ENCODE data around the gene MUC20. TPM values are rescaled to one million over a fixed set of nuclear protein-coding genes. Genes with fewer than 3 reads are reported as not detected.

MUC20 gene
- polyA plus RNA-seq, 4 donors, result 2.7 to 42.1 (median 23.0) TPM

DNA sequence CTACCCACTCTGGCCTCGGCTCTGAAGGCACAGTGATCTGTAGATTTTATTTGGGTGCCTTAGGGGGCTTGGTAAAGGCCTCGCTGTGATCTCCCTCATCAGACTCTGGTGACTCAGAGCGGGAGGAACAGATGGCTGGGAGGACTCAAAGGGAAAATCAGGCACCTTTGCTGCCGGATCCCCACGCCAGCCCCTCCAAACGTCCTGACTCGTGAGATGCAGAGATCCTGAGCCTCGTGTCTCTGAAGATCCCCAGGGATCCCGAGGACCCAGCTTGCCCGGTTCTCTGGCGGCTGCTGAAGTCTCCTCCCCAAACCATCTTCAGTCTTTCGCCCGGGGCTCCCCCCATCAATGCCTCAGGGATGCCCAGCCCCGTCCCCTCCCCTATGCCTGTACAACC is 32.8 kb downstream of the MUC20 start:
- no peak for DNase-seq (ENCODE audit: low read depth in 4 of 4, low spot score in 3 of 4)

DNA sequence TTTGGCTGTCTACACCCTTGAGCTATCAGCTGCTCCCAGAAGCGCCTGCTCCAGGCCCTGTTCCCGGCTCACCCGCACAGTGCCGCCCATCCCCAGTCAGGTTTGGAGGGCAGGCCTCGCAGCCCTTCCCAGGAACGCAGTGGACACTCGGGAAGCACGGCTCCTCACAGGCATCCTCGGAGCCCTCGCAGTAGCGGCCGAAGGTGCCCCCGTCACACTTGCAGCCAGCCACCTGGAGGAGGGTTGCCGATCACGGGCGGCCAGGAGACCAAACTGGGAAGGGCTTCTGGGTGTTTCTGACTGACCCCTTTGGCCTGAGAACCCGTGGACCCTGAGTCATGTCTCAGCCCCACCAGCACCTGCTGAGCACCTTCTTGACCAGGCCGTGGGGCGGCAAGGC is 33.4 kb downstream of the MUC20 start:
- DNase-seq (ENCODE audit: low read depth in 4 of 4, low spot score in 3 of 4), result no peak

DNA sequence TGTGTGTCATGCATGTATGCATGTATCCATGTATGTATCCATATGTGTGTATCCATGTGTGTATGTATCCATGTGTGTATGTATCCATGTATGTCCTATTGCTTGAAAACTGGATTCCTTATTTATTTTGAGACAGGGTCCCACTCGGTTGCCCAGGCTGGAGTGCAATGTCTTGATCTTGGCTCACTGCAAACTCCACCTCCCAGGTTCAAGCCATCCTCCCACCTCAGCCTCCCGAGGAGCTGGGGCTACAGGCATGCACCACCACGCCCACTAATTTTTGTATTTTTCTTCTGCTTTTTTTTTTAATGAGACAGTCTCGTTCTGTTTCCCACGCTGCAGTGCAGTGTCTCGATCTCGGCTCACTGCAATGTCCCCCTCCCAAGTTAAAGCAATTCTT is 34.1 kb downstream of the MUC20 start:
- DNase-seq (ENCODE audit: low read depth in 4 of 4, low spot score in 3 of 4), result no peak

DNA sequence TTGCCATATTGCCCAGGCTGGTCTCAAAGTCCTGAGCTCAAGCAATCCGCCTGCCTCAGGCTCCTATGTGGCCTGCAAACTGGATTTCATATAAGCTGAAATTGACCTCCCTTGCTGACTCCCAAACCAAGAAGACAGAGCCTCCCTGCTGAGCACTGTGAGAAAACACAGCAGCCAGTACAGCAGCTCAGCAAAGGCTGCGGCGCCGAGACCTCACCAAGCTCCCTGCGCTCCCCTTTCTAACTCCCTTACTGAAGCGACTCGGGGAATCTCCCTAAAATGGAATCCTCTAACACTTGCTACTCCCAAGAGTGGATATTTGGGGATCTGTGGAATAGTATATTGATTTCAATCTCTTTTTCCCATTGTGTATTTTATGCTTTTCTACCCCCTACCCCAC is 34.6 kb downstream of the MUC20 start:
- DNase-seq (ENCODE audit: low read depth in 4 of 4, low spot score in 3 of 4), result no peak

DNA sequence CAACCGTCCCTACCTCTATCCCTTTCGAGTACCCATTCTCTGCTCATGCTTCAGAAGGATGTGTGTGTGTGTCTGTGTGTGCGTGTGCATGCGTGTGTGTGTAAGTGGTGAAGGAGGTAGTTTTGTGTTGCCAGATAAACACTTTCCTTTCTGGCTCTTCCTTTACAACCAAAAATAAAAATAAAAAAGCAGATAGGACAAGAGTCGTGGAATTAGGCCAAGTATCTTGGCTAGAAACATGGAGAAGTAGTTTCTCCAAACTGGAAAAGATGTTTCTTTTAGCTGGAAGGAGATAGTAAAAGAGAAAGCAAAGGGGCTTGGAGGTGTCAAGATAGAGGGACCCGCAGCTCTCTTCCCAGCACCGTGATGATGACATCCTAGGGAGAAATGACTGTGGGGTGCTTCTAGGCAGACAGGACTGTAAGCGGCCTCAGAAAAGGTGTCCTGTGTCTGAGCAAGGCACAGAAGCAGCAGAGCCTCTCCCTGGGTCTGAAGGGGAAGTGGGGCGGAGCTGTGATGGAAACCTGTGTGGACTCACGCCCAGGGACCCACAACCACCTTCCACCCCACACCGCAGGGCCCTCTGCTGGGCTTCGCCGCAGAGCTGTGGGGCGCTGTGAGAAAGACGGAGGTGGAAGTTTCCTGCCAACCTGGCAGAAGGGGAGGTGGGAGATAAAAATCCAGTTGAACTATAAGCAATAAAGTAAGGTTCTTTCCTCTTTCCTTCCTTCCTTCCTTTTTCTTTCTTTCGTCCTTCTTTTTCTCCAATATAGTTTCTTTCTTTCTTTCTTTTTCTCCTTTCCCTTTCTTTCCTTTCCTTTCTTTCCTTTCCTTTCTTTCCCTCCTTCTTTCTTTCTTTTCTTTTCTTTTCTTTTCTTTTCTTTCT is 35.3 kb downstream of the MUC20 start:
- DNase-seq (ENCODE audit: low read depth in 4 of 4, low spot score in 3 of 4), result no peak

DNA sequence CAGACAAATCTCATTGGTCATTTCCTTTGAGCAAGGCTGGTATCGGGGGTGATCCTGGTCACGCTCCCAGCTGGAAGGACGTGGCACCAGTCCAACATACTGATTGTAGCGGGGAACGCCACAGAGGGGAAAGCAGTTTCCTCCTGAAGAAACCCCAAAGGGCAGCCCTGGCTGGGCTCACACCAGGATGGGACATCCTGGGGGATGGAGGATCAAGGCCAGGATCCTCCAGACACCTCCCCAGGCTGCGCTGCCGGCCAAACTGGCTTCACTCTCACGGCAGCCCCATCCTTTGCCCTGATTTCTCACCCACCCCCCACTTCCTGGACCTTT is 36.6 kb downstream of the MUC20 start:
- DNase-seq (ENCODE audit: low read depth in 4 of 4, low spot score in 3 of 4), result no peak

DNA sequence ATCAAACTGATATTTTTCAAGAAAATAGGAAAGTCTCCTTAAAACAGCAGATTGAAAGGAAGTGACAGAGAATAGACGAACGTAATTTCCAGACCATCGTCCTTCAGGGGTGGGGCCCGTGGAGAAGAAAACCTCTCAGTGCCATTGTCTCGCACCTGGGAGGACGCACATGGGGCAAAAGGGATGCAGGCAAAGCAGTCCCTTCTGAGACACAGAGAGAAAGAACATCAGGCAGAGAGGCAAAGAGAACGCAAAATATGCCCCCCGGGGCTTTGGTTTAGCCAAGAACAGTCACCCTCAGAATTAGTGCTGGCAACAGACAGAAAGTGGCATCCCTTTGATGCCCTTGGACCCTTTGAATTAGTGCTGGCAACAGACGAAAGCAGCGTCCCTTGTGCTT is 37.0 kb downstream of the MUC20 start:
- no peak for DNase-seq (ENCODE audit: low read depth in 4 of 4, low spot score in 3 of 4)

DNA sequence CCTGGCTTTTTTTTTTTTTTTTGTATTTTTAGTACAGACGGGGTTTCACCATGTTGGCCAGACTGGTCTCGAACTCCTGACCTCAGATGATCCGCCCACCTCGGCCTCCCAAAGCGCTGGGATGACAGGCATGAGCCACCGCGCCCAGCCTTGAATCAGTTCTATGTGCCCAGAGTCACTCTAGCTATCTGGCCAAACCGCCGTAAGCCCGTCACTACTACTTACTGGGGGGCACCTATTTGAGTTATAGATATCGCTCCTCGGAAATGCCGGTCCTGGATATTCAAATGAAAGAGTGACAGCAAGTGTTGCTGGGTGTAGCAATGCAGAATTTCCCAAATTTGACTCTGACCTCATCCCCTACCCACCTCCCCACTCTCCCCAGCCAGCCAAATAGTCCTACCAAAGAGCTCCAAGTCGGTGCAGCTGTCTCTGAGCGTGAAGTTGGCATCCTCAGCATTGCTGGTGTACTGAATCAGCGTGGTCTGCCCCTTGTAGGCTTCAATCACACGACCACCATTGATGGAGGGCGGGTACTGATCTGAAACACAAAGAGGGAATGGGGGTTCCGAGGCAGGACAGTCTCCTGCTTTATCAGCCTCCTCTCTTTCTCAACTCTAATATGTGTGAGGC is 38.1 kb downstream of the MUC20 start:
- no peak for DNase-seq (ENCODE audit: low read depth in 4 of 4, low spot score in 3 of 4)

DNA sequence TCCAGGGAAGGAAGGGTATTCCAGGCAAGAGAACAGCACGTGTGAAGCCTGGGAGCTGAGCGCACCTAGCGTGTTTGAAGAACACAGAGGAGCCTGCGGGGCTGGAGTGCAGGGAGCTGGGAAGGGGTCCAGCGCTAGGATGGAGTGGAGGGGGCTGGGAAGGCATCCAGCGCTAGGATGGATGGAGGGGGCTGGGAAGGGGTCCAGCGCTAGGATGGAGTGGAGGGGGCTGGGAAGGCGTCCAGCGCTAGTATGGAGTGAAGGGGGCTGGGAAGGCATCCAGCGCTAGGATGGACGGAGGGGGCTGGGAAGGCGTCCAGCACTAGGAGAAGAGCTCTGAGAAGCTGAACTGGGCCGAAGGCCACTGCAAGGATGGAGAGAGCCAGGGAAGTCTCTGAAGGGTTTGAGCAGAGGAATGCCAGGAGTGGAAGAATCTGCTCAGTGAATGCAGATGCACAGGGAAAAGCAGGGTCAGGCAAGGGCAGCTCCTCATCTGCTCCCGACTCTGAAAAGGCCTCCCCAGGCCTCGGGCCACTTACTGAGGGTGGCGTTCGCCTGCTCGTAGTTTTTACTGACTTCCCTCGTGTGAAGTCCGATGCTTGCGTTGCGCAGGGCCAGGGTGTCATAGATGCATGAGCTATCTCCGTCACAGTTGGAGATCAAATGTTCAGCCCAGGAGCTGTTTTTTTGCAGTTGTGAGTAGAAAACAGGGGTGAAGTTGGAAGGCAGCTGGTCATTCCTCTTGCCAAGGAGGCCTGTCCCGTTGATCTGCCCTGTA is 39.8 kb downstream of the MUC20 start:
- peak in 2 of 4 donors; percentile 14 to 22 for DNase-seq (ENCODE audit: low read depth in 4 of 4, low spot score in 3 of 4)

DNA sequence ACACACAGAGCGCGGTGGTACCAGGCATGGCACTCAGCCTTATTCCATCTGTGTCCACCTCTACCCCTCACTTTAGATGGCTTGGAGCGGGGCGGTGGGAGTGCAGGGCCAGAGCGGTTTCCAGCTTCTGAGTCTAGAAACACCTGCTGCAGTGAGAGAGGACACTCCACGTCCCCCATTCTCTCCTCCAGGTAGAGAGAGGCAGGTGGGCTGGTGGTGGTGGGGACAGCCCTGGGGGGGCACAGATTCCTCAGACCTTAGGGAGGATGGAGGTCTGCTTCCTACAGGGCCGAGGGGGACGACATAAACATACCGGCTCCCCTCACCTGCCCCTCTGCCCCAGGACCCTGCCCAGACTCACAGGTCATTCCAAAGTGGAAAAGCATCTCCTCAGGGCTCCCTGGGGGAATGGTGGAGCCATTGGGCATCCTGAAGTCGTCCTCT is 40.4 kb downstream of the MUC20 start:
- no peak for DNase-seq (ENCODE audit: low read depth in 4 of 4, low spot score in 3 of 4)

DNA sequence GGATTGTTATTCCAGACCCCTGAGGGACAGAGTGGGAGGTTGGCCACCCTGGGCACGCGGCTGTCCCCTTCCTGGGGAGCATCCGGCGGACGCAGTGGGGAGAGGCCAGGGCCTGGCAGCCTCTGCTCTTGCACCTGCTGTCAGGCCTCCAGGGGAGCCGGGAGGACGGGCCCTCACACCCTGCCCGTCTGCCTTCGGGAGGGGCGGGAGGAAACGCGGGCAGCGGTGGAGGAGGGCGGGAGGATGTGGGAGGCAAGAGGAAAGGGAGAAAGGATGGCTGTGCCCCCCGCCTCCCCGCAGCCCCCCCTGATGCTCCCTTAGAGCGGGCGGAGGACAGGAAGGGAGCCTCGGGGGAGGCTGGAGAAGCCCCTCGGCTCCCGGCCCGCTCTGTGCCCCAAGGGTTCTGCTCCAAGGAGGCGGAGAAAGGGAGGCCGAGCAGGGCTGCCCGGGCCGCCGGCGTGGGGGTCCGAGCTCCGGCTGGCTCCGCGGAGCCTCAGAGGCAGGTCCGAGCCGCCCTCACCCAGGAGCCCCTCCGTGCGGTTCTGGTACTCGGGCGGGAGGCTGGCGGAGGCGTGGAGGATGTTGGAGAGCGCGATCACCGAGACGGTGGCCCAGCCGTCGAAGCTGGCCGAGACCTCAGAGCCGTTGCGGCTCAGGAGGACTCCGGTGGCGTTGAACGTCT is 40.9 kb downstream of the MUC20 start:
- no peak for DNase-seq (ENCODE audit: low read depth in 4 of 4, low spot score in 3 of 4)

DNA sequence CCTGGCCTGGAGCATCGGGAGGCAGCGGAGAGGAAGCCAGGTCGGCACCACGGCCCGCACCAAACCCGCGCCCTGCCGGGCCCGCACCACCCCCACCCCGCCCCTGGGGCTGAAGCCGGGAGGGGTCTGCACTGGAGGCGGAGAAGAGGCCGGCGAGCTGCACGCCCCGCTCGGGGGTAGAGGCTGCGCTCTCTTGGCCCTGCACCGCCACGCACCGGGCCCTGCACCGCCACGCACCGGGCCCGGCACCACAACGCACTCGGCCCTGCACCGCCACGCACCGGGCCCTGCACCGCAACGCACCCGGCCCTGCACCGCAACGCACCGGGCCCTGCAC is 41.4 kb downstream of the MUC20 start:
- no peak for DNase-seq (ENCODE audit: low read depth in 4 of 4, low spot score in 3 of 4)

DNA sequence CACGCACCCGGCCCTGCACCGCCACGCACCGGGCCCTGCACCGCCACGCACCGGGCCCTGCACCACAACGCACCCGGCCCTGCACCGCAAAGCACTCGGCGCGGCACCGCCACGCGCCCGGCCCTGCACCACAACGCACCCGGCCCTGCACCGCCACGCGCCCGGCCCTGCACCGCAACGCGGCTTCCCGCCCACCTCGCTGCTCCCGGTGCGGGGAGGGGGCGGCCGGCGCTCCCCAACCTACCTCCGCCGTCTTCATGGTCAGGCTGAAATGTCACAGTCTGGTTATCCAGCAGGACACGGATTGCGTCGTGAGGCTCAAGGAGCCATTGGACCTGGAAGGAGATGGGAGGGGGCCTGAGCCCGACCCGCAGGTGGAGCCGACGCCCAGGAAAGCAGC is 41.8 kb downstream of the MUC20 start:
- DNase-seq (ENCODE audit: low read depth in 4 of 4, low spot score in 3 of 4), result no peak

DNA sequence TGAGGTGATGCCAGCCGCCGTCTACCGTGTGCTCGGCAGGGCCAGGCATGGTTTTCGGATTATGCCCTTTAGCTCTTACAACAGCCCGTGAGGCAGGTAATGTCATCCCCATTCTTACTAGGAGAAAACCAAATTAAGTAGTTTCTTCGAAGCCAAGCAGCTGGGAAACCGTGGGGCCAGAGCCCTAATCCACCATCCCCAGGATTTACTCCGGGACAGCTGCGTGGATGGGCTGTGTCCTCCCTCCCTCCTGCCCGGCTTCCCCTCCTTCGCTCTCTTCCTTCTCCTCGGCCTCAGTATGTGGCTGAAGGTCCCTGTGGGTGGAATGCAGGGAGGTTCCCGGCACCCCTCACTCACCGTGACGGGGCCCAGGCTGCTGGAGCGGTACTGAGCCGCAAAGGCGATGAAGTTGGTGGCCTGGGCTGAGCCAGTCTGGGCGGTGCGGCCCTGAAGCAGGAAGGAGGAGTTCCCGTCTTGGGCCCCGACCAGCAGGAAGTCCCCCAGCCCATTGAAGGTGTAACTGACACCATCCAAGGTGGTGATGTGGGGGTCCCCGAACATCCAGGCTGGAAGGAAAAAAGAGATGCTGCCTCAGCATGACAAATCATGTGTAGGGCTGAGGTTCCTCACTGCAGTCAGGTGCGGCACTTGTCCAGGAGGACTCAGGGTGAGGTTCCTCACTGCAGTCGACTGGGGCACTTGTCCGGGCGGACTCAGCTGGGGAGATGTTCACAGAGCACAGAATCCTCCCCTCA is 42.5 kb downstream of the MUC20 start:
- DNase-seq (ENCODE audit: low read depth in 4 of 4, low spot score in 3 of 4), result no peak

DNA sequence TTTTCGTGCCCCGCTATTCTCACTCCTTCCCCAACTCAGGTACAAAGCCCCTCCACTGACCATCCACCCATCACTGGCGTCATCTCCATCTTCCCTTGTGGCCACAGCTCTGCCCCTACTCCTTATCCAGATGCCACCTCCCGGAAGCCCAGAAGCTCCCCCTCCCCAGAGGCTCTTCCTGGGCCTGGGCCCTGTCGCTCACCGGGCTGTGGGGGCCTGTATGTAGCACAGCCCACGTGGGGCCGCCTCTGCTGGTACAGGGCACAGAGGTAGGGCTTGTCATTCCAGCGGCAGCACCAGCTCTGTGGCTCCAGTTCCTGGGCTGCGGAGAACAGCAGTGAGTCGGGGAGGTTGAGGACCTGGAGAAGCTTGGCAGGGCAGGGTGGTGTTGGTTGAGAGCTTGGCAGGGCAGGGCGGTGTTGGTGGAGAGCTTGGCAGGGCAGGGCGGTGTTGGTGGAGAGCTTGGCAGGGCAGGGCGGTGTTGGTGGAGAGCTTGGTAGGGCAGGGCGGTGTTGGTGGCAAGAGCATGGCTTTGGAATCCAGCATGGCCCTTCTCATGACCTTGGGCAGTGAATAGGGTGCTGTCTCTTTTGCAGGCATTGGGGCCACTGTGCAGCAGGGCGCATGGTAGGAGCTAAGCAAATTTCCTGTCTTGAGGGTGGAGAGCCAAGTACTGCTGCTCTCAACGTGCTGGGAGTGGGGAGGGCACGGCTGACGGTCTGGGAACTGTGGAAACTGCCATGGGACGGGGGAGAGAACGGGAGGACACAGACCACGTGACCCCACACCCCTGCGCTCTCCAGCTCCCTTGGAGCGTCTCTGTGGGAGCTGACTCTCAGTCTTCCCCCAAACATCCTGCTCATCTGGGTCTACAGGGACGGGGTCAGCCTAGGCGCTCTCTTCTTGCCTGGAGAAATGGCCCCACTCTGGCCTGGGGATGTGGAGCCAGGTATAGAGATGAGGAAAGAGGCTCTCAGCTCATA is 43.4 kb downstream of the MUC20 start:
- no peak for DNase-seq (ENCODE audit: low read depth in 4 of 4, low spot score in 3 of 4)

DNA sequence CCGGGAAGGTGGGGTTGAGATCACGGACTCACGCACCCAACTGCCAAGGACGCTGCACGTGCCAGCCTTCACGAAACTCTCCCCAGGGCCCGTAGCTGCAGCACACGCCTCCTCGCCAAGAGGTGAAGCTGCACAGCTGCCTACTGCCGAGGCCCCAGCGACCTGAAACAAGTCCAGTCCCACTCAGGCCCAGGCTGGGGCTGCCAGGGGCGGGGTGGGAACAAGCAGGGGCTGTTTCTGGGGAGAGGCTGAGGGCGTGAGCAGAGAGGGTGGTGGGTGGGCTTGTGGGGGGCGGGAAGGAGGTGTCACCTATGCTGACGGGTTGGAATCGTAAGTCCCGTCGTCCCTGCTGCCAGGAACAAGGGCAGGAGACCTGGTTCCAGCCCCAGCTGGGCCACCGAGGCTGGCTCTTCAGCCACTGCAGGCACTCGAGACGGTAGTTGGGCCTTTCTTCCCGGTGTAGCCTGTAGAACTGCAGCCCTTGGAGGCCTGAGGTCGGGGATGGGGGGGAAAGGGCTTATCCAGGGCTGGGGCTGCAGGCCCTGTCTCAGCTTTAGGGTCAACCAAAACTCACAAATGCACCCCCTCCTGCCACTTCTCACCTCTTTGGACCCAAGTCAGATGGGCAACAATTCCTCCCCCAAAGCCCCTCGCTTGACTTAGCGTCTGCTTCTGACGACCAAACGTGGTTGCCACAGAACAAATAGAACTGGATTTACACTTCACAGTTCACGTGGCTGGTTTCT is 44.4 kb downstream of the MUC20 start:
- DNase-seq (ENCODE audit: low read depth in 4 of 4, low spot score in 3 of 4), result no peak

DNA sequence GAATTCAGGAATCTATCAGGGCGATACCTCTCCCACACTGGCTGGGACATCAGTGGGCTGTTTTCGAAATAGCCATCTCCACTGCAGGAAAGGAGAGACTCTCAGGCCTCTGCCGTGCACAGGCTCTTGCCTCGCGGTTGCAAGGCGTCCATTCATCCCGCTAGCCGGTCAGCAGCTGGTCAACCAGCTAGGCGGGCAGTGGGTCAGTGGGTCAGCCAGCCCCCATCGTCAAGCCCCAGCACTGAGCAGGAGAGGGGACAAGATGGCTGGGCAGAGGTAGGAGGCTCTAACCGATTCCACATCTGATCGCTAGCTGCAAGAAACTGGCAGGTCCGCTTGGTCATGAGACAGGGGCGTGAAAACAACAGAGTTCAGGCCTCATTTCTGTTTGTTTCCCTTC is 45.9 kb downstream of the MUC20 start:
- no peak for DNase-seq (ENCODE audit: low read depth in 4 of 4, low spot score in 3 of 4)

DNA sequence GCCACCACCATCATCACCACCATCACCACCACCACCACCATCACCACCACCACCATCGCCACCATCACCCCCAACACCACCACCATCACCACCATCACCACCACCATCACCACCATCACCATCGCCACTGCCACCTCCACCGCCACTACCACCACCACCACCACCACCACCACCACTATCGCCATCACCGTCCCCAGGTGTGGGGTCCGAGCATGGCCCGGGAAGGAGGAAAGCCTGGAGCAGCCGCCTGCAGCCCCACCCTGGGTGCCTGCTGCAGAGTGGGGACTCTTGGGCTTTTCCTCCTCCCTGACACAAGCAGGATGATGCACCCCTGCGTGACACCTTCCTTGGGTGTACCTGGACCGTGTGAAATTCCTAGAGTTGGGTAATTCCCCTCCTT is 47.0 kb downstream of the MUC20 start:
- DNase-seq (ENCODE audit: low read depth in 4 of 4, low spot score in 3 of 4), result no peak

DNA sequence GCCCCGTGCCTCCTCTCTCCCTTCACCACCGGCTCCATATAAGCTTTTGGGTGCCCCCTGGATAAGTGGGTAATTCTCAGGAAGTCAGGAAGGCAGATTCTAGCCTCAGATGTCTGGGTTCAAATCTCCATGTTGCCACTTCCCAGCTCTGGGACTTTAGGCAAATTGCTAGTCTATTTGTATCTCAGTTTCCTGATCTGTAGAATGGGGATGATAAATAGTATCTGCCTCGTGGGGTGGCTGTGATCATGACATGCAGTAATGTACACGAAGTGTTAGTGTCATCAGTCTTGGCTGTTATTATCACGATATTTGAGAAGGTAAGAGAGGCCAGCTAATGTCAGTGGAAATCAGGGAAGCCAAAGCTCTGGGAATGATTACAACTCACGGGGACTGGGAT is 47.6 kb downstream of the MUC20 start:
- no peak for DNase-seq (ENCODE audit: low read depth in 4 of 4, low spot score in 3 of 4)
